Lower leg skin (tissue), 3 donors: ENCODE results near the gene PTPRC.

Experiments
- POLR2A ChIP-seq, 2 donors: fragments of 450-650 bp; IDR thresholded peaks; one replicate each; pipeline ENCODE4 v1.6.1; 2016 to 2017; ENCODE audit warnings: antibody characterized with exemption in 2 of 2, mild to moderate bottlenecking in 1 of 2, moderate library complexity in 1 of 2
- TF ChIP-seq, protein P1 (sequence below), 3 donors: fragments of 450-650 bp; IDR thresholded peaks; one replicate each; pipeline ENCODE4 v1.5.1; 2016; ENCODE audit warnings: antibody characterized with exemption in 3 of 3, mild to moderate bottlenecking in 3 of 3, moderate library complexity in 2 of 3

- TF ChIP-seq, protein P1, sequence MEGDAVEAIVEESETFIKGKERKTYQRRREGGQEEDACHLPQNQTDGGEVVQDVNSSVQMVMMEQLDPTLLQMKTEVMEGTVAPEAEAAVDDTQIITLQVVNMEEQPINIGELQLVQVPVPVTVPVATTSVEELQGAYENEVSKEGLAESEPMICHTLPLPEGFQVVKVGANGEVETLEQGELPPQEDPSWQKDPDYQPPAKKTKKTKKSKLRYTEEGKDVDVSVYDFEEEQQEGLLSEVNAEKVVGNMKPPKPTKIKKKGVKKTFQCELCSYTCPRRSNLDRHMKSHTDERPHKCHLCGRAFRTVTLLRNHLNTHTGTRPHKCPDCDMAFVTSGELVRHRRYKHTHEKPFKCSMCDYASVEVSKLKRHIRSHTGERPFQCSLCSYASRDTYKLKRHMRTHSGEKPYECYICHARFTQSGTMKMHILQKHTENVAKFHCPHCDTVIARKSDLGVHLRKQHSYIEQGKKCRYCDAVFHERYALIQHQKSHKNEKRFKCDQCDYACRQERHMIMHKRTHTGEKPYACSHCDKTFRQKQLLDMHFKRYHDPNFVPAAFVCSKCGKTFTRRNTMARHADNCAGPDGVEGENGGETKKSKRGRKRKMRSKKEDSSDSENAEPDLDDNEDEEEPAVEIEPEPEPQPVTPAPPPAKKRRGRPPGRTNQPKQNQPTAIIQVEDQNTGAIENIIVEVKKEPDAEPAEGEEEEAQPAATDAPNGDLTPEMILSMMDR (IDR thresholded peaks at IDR 0.05) = no peak
- no peak for TF ChIP-seq POLR2A (IDR thresholded peaks at IDR 0.05)
Observed at GRCh38 chr1:198794498-198794897, 155.7 kb downstream of the PTPRC start.
